ENCODE measurements around the gene GYG2.
"Not testable (repeated sequence)": the region's sequence is repeated elsewhere in the genome, so short reads cannot be mapped to it uniquely, and the experiment has no call there.

GYG2 gene

DNA sequence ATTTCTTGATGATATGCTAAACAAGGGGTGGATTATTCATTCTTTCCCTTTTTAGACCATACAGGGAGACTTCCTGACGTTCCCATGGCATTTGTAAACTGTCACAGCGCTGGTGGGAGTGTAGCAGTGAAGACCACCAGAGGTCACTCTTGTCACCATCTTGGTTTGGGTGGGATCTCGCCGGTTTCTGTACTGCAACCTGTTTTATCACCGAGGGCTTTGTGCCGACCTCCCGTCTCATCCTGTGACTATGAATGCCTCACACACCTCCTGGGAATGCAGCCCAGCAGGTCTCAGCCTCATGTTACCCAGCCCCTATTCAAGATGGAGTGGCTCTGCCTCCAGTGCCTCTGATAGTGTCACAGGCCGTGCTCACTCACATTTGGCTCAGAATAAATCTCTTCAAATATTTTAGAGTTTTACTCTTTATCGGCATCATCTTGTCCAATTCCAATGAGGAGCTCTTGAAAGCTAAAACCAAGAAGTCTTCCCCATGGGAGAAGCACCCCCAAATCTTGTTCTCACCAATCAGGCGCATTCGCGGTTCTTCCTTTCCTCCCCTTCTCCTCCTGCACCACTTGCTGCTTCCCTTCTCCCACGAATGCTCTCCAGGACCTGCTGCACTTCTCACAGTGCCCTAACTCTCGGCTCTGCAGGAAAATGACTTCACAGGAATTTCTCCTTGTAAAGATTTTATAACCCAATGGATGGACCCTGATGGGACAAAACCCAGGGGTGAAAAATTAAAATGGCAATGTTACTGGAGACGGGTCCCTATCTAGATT lies 61.2 kb downstream of the GYG2 start:
- H3K27me3 ChIP-seq (ENCODE audit: low read depth, low read length); H3K79me2 ChIP-seq (ENCODE audit: low read length); H3K4me1 ChIP-seq (ENCODE audit: low read length); H3K9ac ChIP-seq (ENCODE audit: low read length); H3K27ac ChIP-seq (ENCODE audit: low read length); H3K9me3 ChIP-seq (ENCODE audit: insufficient read depth, low read length); H4K20me1 ChIP-seq (ENCODE audit: insufficient read depth, low read length); H3K36me3 ChIP-seq (replicated peaks; ENCODE audit: low read depth, low read length): not testable (repeated sequence)
- TF ChIP-seq, protein P1, sequence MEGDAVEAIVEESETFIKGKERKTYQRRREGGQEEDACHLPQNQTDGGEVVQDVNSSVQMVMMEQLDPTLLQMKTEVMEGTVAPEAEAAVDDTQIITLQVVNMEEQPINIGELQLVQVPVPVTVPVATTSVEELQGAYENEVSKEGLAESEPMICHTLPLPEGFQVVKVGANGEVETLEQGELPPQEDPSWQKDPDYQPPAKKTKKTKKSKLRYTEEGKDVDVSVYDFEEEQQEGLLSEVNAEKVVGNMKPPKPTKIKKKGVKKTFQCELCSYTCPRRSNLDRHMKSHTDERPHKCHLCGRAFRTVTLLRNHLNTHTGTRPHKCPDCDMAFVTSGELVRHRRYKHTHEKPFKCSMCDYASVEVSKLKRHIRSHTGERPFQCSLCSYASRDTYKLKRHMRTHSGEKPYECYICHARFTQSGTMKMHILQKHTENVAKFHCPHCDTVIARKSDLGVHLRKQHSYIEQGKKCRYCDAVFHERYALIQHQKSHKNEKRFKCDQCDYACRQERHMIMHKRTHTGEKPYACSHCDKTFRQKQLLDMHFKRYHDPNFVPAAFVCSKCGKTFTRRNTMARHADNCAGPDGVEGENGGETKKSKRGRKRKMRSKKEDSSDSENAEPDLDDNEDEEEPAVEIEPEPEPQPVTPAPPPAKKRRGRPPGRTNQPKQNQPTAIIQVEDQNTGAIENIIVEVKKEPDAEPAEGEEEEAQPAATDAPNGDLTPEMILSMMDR (IDR thresholded peaks at IDR 0.05; ENCODE audit: low read depth, low read length), result peak; percentile 27
- Histone ChIP-seq H2AFZ (ENCODE audit: low read depth, low read length) (peak overlapping the region; percentile 93), H3K4me3 (ENCODE audit: low read length) (peak overlapping the region; percentile 73), H3K4me2 (ENCODE audit: low read length) (peak overlapping the region; percentile 70)

DNA sequence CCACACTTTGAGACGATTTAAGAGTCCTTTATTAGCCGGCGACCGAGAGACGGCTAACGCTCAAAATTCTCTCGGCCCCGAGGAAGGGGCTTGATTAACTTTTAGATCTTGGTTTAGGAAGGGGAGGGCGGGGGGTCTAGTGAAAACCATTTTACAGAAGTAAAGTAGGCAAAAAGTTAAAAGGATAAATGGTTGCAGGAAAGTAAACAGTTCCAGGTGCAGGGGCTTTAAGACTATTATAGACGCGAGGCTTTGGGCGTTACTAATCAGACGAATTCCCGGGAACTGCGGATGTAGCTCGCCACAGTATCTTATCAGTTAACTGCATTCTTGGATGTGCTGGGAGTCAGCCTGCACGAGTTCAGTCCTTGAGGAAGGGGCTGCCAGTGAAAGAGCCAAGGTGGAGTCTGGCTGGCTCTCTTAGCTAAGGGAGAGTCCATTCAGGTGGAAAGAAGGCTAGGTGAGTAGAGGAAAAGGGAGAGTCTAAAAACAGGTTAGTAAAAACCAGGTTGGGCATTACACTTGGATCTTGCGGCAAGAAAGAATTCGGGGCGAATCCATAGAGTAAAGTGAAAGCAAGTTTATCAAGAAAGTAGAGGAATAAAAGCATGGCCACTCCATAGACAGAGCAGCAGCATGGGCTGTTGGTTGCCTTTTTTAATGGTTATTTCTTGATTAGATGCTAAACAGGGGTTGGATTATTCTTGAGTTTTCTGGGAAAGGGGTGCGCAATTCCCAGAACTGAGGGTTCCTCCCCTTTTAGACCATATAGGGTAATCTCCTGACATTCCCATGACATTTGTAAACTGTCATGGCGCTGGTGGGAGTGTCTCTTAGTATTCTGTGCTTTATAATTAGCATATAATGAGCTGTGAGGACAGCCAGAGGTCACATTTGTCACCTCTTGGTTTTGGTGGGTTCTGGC lies 62.1 kb downstream of the GYG2 start:
- not testable (repeated sequence) for H3K4me1 ChIP-seq (ENCODE audit: low read length); H3K27me3 ChIP-seq (ENCODE audit: low read depth, low read length); H3K79me2 ChIP-seq (ENCODE audit: low read length); H3K27ac ChIP-seq (ENCODE audit: low read length); H3K4me2 ChIP-seq (ENCODE audit: low read length); H3K9ac ChIP-seq (ENCODE audit: low read length); H2AFZ ChIP-seq (ENCODE audit: low read depth, low read length); H3K36me3 ChIP-seq (replicated peaks; ENCODE audit: low read depth, low read length); H4K20me1 ChIP-seq (ENCODE audit: insufficient read depth, low read length); H3K9me3 ChIP-seq (ENCODE audit: insufficient read depth, low read length); H3K4me3 ChIP-seq (ENCODE audit: low read length)

DNA sequence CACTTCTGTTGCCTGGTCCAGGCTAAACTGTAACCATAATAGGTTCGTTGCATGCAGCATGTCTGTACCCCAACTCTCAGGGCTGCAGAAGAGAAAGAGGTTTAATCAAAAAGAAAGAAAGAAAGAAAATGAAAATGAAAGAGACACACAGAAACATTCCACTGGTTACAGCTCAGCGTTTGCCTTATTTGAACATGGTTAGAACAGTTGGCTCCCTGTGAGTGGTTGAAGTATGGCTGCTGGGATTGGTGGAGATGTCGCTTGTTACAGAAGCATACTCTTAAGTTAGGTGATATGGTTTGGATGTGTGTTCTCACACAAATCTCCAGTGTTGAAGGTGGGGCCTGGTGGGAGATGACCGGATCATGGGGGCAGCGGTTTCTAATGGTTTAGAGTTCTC lies 64.1 kb downstream of the GYG2 start:
- Histone ChIP-seq H3K27ac (ENCODE audit: low read length) (no peak overlapping the region), H3K4me1 (ENCODE audit: low read length) (no peaks in the 10 kb centered on the region), H3K36me3 (replicated peaks; ENCODE audit: low read depth, low read length) (no peaks in the 10 kb centered on the region), H3K9me3 (ENCODE audit: insufficient read depth, low read length) (no peaks in the 10 kb centered on the region), H3K9ac (ENCODE audit: low read length) (no peak overlapping the region), H2AFZ (ENCODE audit: low read depth, low read length) (no peak overlapping the region), H4K20me1 (ENCODE audit: insufficient read depth, low read length) (no peaks in the 10 kb centered on the region), H3K79me2 (ENCODE audit: low read length) (no peaks in the 10 kb centered on the region), H3K27me3 (ENCODE audit: low read depth, low read length) (no peaks in the 10 kb centered on the region), H3K4me2 (ENCODE audit: low read length) (no peak overlapping the region), H3K4me3 (ENCODE audit: low read length) (no peak overlapping the region)
- no peak for TF ChIP-seq EZH2phosphoT487 (IDR thresholded peaks at IDR 0.05; ENCODE audit: low read depth)

DNA sequence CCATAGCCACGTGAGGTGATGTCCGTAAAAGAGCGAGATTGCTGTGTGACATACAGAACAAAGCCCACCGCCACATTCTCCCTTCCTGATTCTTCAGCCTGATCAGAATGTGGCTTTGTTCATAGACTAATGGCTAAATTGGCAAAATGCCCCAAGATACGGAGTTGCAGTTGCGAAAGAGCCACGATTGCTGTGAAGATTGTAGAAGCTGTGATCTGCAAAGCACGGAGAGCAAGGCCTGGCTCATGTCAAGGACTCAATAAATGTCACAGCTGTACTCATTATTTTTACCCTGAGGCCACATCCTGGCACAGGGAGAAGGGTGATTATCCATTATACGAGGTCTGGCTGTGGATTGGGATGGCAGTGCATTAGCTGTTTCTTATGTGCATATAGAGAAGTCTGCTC lies 66.2 kb downstream of the GYG2 start:
- Histone ChIP-seq H3K4me2 (ENCODE audit: low read length) (no peak overlapping the region), H3K4me3 (ENCODE audit: low read length) (no peak overlapping the region), H3K4me1 (ENCODE audit: low read length) (no peaks in the 10 kb centered on the region), H3K79me2 (ENCODE audit: low read length) (no peaks in the 10 kb centered on the region), H4K20me1 (ENCODE audit: insufficient read depth, low read length) (no peaks in the 10 kb centered on the region), H3K27ac (ENCODE audit: low read length) (no peak overlapping the region), H3K36me3 (replicated peaks; ENCODE audit: low read depth, low read length) (no peaks in the 10 kb centered on the region), H3K9me3 (ENCODE audit: insufficient read depth, low read length) (no peaks in the 10 kb centered on the region), H3K27me3 (ENCODE audit: low read depth, low read length) (no peaks in the 10 kb centered on the region), H2AFZ (ENCODE audit: low read depth, low read length) (no peak overlapping the region), H3K9ac (ENCODE audit: low read length) (no peak overlapping the region)
- no peak for TF ChIP-seq EZH2phosphoT487 (IDR thresholded peaks at IDR 0.05; ENCODE audit: low read depth)
- TF ChIP-seq, protein P1 (IDR thresholded peaks at IDR 0.05; ENCODE audit: low read depth, low read length), result no peak

DNA sequence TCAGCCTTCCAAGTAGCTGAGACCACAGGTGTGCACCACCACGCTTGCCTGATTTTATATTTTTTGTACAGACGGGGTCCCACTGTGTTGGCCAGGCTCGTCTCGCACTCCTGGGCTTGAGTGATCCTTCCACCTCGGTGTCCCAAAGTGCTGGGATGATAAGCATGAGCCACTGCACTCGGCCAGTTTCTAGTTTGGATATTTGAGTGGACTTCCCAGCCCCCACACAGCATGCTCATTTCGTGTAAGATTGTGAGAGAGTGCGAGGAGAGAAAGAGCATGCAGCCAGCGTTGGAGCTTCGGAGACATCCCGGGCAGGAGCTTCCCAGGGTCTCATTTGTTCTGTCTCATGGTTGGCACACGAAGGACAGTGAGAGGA lies 68.6 kb downstream of the GYG2 start:
- H3K4me2 ChIP-seq (ENCODE audit: low read length), result no peak overlapping the region
- TF ChIP-seq, protein P1 (IDR thresholded peaks at IDR 0.05; ENCODE audit: low read depth, low read length), result no peak
- no peak for TF ChIP-seq EZH2phosphoT487 (IDR thresholded peaks at IDR 0.05; ENCODE audit: low read depth)
- no peak overlapping the region for H3K9ac ChIP-seq (ENCODE audit: low read length)
- H2AFZ ChIP-seq (ENCODE audit: low read depth, low read length), result no peak overlapping the region
- H3K79me2 ChIP-seq (ENCODE audit: low read length), result no peaks in the 10 kb centered on the region
- no peaks in the 10 kb centered on the region for H3K9me3 ChIP-seq (ENCODE audit: insufficient read depth, low read length)
- no peaks in the 10 kb centered on the region for H3K36me3 ChIP-seq (replicated peaks; ENCODE audit: low read depth, low read length)
- H3K27ac ChIP-seq (ENCODE audit: low read length), result no peak overlapping the region
- no peaks in the 10 kb centered on the region for H4K20me1 ChIP-seq (ENCODE audit: insufficient read depth, low read length)
- no peaks in the 10 kb centered on the region for H3K4me1 ChIP-seq (ENCODE audit: low read length)
- H3K4me3 ChIP-seq (ENCODE audit: low read length), result no peak overlapping the region
- no peaks in the 10 kb centered on the region for H3K27me3 ChIP-seq (ENCODE audit: low read depth, low read length)

DNA sequence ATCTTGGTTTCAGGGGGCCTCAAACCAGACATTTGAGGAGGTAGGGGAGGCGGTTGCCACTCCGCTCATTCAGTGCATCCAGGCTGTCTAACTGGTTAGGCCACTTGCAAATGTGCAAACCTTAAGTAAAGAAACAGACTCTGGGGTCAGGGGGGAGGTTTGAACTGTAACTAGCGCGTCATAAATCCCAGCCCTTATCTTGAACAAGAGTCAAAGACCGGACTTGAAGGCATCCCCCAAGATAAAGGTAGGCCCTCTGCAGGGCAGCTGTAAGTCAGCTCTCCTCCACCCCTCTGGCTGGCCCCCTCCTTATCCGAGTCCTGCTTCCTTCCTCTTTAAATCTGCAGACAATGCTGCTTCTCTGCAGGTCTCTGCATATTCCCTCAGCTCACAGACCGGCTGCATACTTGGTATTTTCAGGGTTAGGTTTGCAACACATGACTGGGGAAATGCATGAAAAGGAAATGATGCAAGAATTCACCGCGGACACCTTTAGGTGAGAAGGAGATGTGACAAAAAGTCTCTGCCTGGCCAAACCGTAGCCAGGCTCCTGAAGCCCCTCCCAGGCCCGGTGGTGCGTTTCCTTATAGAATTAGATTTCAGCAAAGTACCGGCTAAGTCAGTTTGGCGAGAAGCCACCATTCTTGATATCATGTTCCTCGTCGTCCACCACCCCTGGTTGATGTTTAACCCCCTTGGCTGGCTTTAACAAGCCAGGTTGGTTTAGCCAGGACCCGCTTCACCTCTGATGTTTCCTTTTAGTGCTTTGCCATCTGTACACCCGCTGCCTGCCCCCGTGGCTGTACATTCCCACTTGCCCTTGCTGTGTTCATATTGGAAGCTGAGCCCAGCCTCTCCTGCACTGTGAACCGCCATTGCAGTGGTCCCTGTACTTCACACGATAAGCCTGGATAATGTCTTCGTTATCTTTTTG lies 69.2 kb downstream of the GYG2 start:
- H2AFZ ChIP-seq (ENCODE audit: low read depth, low read length); H3K9me3 ChIP-seq (ENCODE audit: insufficient read depth, low read length); H3K9ac ChIP-seq (ENCODE audit: low read length); H3K27me3 ChIP-seq (ENCODE audit: low read depth, low read length); H4K20me1 ChIP-seq (ENCODE audit: insufficient read depth, low read length); H3K4me3 ChIP-seq (ENCODE audit: low read length); H3K36me3 ChIP-seq (replicated peaks; ENCODE audit: low read depth, low read length); H3K4me2 ChIP-seq (ENCODE audit: low read length); H3K4me1 ChIP-seq (ENCODE audit: low read length); H3K79me2 ChIP-seq (ENCODE audit: low read length); H3K27ac ChIP-seq (ENCODE audit: low read length): not testable (repeated sequence)
